GM19467 (cell line): ENCODE data around the gene TIMP4.

Experiments
- ATAC-seq: cut with Tn5 transposase; IDR thresholded peaks from one replicate; pipeline ENCODE4 v1.9.1; 2021; ENCODE audit warnings: mild to moderate bottlenecking, moderate library complexity; ENCODE audit not compliant: unreplicated experiment

The TIMP4 gene

GRCh38 chr3:12148183-12148940 is 10.3 kb downstream of the TIMP4 start:
- ATAC-seq = no peak

DNA sequence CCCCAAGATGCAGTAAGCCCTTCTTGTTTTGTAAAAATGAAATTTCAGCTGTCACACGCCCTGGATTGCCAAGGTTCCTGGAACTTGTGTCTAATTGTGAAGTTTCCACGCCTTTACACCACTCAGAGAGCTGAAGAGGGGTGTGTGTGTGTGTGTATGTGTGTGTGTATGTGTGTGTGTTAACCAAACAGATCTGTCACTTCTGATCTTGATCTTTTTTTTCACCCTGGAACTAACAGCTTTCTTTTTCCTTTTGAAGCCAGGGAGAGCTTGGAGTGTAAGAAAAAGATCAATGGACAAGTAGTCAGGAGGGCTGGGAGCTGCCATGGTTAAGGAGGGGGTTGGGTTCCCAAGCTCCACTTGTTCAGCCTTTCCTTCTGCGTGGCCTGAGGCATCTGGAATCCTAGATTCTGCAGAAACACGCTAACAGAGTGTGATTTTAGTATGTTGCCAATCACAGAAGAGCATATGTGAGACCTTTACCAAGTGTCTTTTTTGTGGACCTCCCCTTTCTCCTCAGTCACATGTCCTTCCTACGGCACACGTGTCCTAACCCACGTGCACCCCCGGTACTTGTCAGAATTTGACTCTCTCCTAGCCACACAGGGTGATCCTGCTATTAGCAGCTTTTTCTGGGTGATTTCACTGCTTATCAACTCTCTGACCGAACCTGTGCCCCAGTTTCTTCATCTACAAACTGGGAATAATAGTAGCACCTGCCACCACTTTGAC is 11.5 kb downstream of the TIMP4 start:
- ATAC-seq = no peak

DNA sequence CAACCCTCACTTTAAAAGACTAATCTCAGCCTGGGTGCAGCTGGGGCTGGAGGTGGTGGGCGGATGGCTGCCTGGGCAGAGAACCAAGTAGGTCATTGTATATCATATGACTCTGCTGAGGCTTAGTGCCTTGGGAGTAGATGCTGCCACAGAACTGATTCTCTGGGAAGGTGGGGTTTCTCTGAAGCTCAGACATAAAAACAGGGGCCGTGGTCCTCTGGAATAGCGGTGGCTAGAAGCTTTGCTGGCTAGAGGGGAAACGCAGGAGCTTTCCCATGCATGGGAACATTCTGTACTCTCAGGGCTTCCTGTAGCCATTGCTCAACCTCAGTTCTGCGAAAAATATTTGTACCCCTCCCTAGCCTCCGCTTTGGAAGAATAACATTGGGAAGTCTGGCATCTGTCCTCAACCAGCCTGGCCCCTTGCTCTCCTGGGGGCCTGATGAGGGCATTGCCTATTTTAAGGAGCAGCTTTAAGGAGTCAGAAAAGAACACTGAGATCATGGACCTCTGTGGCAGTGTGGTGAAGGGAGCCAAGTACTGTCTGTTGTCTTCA is 14.7 kb downstream of the TIMP4 start:
- ATAC-seq = no peak

- no peak for ATAC-seq
Measured at GRCh38 chr3:12142476-12142875, 16.2 kb downstream of the TIMP4 start.

DNA sequence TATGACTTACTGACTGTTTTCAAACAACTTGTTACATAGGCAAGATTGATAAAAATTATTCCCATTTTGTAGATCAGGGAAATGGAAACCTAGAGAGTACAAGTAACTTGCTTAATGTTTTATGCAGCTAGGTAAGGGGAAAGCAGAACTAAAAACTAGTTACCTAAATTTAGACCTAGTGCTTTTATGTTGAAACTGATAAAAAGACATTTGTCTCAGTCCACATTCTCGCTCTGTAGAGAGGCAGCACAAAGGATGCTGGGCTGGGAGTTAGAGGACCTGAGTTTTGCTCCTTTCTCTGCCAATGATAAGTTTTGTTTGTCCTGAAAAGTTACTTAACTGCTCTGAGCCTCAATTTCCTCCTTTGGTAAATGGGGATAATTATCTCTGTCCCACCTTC is 17.4 kb downstream of the TIMP4 start:
- no peak for ATAC-seq

- no peak for ATAC-seq
Measured at GRCh38 chr3:12139111-12139511, 19.6 kb downstream of the TIMP4 start.

GRCh38 chr3:12138044-12138443 is 20.7 kb downstream of the TIMP4 start:
- ATAC-seq = no peak

DNA sequence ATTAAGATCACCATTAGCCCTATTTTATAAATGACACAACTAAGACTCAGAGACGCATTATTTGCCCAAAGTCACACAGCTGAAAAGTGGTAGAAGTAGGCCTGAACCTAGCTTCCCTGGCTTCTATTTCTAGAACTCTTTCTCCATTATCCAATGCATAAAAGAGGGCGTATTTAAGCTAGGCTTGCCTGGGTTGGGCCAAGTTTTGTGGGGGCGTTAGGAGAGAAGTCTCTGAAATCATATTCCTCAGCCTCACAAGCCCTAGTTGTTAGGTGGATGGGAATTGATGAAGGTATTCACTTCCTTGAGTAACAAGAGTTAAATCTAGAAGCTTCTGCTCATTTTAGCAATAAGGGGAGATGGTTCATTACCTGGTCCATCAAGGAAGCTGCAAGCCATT is 22.3 kb downstream of the TIMP4 start:
- no peak for ATAC-seq

GRCh38 chr3:12135029-12135657 is 23.6 kb downstream of the TIMP4 start:
- no peak for ATAC-seq

GRCh38 chr3:12132881-12133280 is 25.8 kb downstream of the TIMP4 start:
- no peak for ATAC-seq

DNA sequence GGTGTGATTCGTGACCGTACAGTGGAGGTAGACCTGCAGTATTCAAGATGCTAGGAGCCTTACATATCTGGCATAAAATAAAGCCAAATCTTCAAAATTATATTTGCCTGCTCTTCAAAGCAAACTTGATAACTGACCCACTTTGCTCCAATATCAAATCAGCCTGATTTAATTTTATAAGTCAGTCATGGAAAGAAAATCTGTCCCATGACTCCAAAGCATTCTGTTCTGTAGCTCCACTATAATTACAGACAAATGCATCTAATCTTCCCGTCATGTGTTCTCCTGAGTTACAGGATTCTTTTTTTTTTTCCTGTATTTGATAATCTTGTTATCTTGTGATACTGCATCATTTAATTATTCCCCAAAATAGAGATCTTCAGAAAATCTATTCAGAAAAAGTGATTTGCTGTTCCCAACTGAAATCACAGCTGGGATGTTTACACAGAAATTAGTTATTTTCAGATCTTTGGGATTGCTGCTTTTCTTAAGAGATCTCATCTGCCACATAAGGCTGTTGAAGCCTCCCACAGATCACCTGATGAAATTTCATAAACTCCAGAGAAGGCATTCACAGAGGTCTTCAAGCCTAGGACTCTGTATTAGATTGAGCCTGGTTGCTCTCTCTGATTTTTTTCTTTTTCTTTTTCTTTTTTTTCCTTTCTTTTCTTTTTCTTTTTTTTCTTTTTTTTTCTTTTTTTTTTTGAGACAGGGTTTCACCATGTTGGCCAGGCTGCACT is 27.2 kb downstream of the TIMP4 start:
- ATAC-seq = no peak

GRCh38 chr3:12127391-12127790 is 31.3 kb downstream of the TIMP4 start:
- no peak for ATAC-seq

DNA sequence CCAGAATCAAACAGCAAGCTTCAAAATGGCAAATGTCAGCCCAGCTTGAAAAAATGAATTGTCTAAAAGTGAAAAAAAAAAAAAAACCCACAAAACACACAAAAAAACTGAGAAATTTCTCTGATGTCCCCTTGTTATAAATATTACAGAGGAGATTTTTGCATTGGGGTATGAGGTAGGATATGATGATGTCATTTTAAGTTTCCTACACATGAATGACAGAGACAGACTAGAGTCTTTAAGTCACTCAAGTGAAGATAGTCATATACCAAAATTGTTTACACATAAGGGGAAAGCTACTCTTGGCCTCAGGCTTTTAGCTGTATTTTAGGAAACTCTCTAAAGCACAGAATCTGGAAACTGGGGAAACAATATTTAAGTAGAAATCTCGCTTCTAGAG is 32.9 kb downstream of the TIMP4 start:
- no peak for ATAC-seq

DNA sequence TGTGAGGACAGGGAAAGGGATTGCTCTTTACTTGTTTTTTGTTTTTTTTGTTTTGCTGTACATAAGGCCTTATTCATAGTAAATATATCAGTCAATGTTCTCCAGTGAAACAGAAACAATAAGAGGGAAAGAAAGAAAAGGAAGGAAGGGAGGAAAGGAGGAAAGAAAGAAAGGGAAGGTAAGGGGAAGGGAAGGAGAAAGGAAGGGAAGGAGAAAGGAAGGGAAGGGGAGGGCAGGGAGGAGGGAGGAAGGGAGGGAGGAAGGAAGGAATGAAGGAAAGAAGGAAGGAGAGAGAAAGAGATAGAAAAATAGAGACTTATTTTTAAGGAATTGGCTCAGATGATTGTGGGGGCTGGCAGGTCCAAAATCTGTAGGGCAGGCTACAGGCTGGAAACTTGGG is 37.2 kb downstream of the TIMP4 start:
- no peak for ATAC-seq

- no peak for ATAC-seq
Measured at GRCh38 chr3:12120374-12121140, 38.2 kb downstream of the TIMP4 start.

DNA sequence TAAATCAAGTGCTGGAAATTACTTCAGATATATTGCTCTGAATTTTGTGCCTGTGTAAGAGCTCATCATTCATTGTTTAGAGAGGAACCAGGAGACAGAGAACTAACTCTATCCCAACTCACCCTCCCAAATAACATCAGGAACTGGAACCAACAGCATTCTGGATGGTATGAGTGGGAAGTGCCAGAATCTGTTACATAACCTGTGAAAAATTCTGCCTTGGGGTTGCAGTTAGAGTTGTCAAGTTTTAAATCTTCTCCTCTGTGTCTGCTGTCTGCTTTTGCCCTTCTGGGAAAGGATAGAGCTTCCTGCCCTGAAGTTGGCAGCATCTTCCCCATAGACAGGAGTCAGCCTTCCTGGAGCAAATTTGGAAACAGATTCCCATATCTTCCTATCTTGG is 41.2 kb downstream of the TIMP4 start:
- ATAC-seq = no peak

DNA sequence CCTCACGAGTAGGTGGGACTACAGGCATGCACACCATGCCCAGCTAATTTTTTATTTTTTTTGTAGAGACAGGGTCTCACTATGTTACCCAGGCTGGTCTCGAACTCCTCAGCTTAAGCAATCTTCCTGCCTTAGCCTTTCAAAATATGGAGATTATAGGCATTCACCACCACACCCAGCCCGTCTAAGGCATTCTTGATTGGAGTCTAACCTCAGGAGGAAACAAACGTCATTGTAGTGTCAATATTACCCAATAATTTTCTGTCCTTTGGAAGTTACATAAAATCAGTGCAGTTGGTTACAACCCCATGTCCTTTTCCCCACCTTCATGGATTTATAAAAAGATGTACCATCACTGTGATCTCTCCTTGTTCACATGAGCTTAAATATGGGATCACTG is 41.8 kb downstream of the TIMP4 start:
- ATAC-seq = no peak

GRCh38 chr3:12115849-12116248 is 42.9 kb downstream of the TIMP4 start:
- ATAC-seq = no peak

DNA sequence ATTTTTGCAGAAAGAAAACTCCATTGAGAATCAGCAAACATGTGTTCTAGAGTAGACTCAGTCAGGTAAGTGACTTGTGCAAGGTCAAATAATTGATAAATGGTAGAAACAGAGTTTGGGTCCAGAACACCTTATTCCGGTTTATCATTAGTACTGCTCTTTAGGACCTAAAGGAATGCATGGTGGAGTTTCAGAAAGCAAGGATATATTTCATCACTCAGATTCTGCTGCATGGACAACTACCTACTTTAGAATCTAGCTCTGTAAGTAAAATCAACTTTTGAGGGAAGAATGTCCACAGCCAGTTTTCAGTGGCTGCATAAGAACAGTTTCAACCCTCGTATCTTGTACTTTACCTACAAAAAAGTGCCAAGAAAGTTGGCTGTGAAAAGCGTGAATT is 43.6 kb downstream of the TIMP4 start:
- ATAC-seq = no peak

GRCh38 chr3:12114251-12114650 is 44.5 kb downstream of the TIMP4 start:
- ATAC-seq = no peak
